K562 (cell line): Measurements from ENCODE around the gene BCR.

ENCODE experiments used
- ATF6 ChIP-seq: sonication (generic); formaldehyde crosslinking; IDR thresholded peaks from 2 replicates; pipeline ENCODE4 v1.4.0; 2020; ENCODE audit warnings: mild to moderate bottlenecking, missing genetic modification reagents
- CTCF ChIP-seq, 3 experiments: IDR thresholded peaks in 2 of 3; conservative IDR thresholded peaks in 1 of 3; 2 replicates each; pipeline ENCODE4 v1.5.1; 2011 to 2012; ENCODE audit warnings: low read length in 3 of 3, mild to moderate bottlenecking in 3 of 3, control low read depth in 2 of 3, improper control_type of control experiment in 1 of 3, inconsistent platforms in 1 of 3, low read depth in 1 of 3, mixed read lengths in 1 of 3, moderate library complexity in 1 of 3; ENCODE audit not compliant: insufficient read depth in 2 of 3
- FOXK2 ChIP-seq, 2 experiments: fragments of 450-650 bp; IDR thresholded peaks in 1 of 2; conservative IDR thresholded peaks in 1 of 2; 2 replicates each; pipeline ENCODE4 v1.6.1; 2016; ENCODE audit warnings: low read depth in 2 of 2, mild to moderate bottlenecking in 1 of 2
- HNRNPH1 ChIP-seq: fragments of 200-400 bp; formaldehyde crosslinking; optimal IDR thresholded peaks from 2 replicates; pipeline ENCODE3; 2017; ENCODE audit warnings: low read depth, mild to moderate bottlenecking, low read length, moderate library complexity
- MTA2 ChIP-seq: fragments of 450-650 bp; IDR thresholded peaks from 2 replicates; pipeline ENCODE4 v1.6.1; 2016; ENCODE audit warnings: low read depth
- NR3C1 ChIP-seq: sonication (generic); formaldehyde crosslinking; IDR thresholded peaks from 2 replicates; pipeline ENCODE4 v1.8.1; 2022; ENCODE audit warnings: missing genetic modification reagents
- PPARD ChIP-seq: fragments of 250-450 bp; sonication (Bioruptor Pico); IDR thresholded peaks from 2 replicates; pipeline ENCODE4 v1.8.0; 2022; ENCODE audit warnings: inconsistent platforms, mild to moderate bottlenecking, moderate library complexity
- SRF ChIP-seq, 2 experiments: fragments of 250-450, 450-650 bp in 1 of 2; sonication (Bioruptor Pico) in 1 of 2; sonication (generic) in 1 of 2; formaldehyde crosslinking; IDR thresholded peaks; 2 replicates each; pipeline versions ENCODE4 v1.5.0 to v1.5.1; 2020 to 2022; ENCODE audit warnings: mild to moderate bottlenecking in 1 of 2, missing genetic modification reagents in 1 of 2
- STAT6 ChIP-seq: sonication (generic); formaldehyde crosslinking; IDR thresholded peaks from 2 replicates; pipeline ENCODE4 v1.8.1; 2023; ENCODE audit warnings: mild to moderate bottlenecking, missing genetic modification reagents

- TF ChIP-seq CTCF (IDR thresholded peaks at IDR 0.05 in 2 of 3, conservative IDR thresholded peaks at IDR 0.05 in 1 of 3; ENCODE audit: insufficient read depth in 2 of 3, low read depth in 1 of 3, low read length in 3 of 3) (no peak), ATF6 (CRISPR knock-in tag) (no peak), STAT6 (CRISPR knock-in tag) (no peak), MTA2 (no peak), HNRNPH1 (no peak), FOXK2 (conservative IDR thresholded peaks at IDR 0.05 in 1 of 2, IDR thresholded peaks at IDR 0.05 in 1 of 2; ENCODE audit: low read depth in 2 of 2) (no peak), NR3C1 (CRISPR knock-in tag) (no peak), PPARD (no peak), SRF (CRISPR knock-in tag; IDR thresholded peaks at IDR 0.05) (no peak)
These were observed 24.5 kb upstream of the BCR start for GRCh38 chr22:23155831-23156230.
